GM19463 (cell line): Measurements from ENCODE around the gene MOB3B.
"Not testable (repeated sequence)": the region's sequence is repeated elsewhere in the genome, so short reads cannot be mapped to it uniquely, and the experiment has no call there.

ENCODE experiments used
- ATAC-seq: cut with Tn5 transposase; IDR thresholded peaks from one replicate; pipeline ENCODE4 v1.9.1; 2021; ENCODE audit warnings: mild to moderate bottlenecking, moderate library complexity; ENCODE audit not compliant: unreplicated experiment

MOB3B gene

DNA sequence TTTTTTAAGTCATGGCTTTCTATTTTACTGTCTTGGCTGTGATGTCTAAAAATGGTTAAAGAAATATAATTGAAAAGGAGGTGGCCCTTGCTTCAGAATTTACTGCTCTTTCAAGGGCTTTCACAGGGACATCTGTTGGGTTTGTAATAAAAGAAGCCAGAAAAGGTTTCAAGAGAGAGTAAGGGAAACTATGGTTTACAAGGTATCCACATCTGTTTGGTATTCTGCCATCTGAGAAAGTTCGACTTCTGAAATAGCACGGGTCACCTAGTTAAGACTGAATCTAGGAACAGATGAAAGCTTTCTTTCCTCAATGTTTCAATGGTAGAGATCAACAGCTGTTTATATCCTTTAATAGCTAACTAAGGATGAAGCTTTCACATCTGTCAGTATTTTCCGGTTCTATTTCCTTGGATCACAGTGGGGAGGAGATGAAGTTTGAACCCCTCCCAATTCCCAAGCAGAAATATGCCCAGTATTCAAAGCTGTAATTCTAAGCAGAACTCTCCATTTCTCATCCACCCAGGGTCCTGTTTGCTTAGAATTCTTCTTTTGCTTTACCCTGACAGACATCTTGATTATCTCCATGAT is 78.3 kb downstream of the MOB3B start:
- ATAC-seq: no peak

DNA sequence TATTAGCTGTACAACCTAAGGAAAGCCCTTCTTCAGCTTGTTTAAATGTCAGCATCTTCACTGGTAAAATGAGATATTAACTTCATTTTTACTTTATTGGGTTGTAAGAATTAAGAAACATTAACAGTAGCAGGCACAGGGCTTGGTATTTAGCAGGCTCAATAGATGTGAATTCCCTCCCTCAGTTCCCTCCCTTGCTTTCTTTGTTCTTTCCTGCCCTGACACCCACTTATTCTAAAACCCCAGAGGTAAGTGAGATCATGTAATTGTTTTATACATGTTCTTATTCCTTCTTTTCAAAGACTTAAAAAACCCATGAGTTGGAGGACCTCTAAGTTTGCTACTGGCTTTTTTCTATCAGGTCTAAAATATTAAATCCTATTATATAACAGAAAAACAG is 78.9 kb downstream of the MOB3B start:
- no peak for ATAC-seq

DNA sequence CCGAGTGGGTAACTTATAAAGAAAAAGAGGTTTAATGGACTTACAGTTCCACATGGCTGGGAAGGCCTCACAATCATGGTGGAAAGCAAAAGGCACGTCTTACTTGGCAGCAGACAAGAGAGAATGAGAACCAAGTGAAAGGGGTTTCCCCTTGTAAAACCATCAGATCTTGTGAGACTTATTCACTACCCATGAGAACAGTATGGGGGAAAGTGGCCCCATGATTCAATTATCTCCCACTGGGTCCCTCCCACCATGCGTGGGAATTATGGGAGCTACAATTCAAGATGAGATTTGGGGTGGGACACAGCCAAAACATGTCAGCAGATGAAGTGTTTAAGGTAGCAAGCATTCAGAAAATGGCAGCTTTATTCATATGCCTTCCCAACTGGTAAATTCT is 81.3 kb downstream of the MOB3B start:
- not testable (repeated sequence) for ATAC-seq

DNA sequence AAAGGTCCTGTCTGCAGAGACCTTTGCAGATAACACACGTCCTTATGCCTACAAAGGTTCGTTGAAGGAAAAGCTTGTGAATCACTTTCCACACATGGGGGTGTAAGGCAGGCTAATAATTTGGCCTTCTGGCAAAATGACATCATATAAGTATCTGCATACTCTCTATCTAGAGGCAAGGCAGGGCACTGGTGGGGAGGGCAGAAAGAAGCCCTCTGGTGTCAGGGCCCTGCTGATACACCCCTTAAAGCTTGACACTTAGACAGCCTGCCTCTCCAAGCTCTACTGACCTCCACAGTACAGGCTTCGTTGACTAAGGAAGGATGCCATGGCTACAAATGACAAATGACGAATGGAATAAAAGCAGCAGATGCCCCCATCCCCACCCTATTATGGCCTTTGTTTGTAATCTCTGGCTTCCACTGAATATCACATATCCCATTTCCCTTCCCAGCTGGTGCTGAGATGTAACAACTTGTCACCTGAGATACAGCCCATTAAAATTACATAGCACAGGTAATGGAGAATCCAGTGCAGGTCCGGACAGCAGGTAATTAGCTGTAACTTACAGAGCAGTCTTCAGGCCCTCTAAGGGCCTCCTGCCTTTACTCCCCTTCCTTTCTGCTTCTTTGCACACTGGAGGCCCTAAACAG is 82.5 kb downstream of the MOB3B start:
- ATAC-seq: no peak

DNA sequence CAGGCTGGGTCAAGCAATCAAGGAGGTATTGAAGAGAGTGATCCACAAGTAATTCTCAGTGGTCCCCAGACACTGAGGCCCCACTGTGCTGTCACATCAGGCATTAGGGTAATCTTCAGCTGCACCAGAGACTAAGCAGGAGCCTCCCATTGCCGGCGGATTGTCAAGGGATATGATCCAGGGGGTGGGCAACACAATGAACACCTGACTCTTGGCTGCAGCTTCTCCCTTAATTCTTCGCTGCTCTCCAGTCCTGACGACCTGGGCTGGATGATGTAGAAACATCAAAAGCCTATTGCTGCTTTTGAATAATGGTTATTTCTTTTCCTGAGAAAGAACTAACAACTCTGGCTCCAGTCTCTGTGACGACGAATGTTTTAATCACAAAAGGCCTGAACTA is 83.9 kb downstream of the MOB3B start:
- no peak for ATAC-seq

DNA sequence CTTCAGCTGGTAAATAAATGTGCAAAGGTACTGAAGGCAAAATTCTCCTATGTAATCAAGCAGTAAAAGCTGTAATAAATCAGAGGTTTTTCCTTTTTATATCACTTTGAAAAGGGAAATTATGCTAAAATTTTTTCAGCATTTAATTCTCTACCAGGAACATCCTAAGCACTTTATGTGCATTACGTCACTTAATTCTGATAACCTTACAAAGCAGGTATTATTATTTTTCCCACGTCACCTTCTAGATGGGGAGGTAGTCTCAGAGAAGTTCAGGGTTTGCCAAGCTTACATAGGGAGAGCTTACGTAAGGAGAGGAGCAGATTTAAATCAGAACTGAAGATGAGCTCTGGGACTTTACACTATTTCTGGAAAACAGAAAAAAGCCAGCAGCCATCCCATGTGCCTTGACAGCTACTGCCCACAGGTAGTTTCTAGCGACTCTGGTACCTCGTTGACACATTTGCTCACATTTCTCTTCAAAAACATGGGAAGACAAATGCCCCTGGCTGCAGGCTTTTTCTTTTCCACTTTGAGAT is 84.5 kb downstream of the MOB3B start:
- no peak for ATAC-seq

DNA sequence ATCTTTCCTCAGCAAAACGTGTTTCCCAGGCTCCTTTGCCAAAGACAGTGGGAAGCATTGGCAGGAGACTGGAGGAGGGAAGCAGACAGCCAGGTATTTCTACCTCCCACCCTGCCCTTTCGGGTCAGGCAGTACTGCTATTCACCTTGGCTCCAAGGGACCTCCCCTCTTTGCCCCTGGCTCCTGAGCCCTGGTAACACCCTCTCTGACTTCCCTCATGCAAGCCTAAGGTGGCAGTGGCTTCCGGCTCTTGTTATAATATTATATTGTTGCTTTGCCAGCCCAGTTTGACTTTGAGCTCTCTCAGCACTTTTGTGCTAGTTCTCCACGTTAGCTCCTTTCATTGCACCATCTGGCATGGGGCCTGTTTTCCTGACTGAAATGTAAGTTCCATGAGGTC is 87.2 kb downstream of the MOB3B start:
- no peak for ATAC-seq

DNA sequence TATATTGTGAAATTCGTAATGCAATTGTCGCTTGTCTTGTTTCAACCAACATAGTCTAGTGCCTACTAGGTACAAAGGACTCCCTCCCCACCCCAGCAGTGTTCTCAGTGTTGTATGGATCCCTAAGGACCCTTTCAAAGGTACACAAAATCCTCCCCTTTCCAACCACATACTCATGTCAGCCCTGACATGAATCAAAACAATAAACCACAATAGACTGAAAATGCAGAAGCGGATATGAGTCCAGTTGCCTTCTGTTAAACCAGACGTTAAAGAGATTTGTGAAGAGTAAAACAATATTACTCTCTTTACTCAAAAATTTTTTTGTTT is 87.9 kb downstream of the MOB3B start:
- peak; percentile 94 for ATAC-seq

DNA sequence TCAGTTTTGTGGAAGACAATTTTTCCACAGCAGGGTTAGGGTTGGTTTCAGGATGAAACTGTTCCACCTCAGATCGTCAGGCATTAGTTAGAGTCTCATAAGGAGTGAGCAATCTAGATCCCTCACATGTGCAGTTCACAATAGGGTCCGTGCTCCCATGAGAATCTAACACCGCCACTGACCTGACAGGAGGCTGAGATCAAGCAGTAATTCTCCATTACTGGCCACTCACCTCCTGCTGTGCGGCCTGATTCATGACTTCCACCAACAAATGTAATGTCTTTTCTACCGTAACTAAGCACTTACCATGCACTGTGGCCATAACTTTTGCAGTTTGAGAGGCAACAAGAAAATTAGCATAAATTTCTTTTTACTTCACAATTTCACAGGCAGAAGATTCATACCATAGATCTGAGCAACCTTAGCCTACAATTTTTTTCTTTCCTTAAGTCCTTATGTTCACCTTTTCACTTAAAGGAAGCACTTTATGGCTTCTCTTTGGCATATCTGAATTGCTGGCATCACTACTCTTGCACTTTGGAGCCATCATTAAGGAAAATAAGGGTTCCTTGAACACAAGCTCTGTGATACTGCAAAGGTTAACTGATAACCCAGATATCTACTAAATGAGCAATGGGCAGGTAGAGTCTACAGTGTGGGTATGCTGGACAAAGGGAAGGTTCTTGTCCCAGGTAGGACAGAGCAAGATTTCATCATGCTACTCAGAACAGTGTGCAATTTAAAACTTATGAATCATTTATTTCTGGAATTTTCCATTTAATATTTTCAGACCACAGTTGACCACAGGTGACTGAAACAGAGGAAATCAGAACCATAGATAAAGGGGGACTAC is 88.5 kb downstream of the MOB3B start:
- ATAC-seq: peak; percentile 29

DNA sequence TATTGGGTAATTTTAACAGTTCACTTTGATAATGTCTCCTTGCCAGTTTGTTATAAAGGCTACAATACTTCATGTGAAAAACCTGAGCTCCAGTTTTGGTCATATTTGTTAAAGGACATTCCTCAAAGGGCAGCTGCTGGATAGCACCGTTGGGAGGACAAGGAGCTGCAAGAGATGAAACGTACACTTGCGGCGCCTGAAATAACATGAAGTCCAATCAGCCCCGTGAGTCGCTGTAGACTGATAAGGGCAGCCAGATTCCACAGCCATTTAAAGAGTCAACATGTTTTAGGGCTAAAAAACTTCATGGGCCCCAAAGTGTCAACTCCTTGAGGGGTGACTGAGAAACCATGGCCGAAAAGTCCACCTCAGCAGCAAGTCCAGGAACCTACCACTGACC is 91.1 kb downstream of the MOB3B start:
- ATAC-seq: no peak

DNA sequence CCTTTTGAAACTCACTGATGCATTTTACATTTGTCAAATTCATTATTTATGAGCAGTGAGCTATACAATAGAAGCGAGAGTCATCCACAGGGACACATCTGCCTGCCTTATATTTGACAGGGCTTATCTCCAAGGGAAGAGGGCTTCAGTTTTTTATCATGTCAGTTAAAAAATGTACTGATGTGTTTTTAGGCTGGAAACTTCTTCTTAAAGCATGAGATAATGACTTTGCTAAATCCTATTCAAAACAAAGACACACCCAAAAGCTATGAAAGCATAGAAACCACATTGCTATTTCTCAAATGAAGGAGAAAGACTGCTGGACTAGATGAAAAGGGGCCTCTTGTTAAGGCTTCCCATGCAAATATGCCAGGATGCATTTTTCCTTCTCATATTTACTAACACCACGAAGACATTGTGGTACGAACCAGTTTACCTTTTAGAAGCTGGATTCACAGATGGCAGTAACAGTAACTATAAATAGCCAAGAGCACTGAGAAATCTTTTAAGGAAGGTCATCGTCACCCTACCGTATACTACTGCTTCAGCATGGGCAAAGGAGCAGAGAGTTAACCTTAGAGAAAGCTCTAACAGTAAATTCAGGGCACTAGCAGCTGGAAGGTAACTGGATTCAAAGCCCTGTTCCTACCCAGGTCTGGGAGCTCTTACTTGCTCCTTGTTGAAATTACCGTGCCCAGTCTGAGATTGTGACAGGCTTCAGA is 91.8 kb downstream of the MOB3B start:
- ATAC-seq: no peak

DNA sequence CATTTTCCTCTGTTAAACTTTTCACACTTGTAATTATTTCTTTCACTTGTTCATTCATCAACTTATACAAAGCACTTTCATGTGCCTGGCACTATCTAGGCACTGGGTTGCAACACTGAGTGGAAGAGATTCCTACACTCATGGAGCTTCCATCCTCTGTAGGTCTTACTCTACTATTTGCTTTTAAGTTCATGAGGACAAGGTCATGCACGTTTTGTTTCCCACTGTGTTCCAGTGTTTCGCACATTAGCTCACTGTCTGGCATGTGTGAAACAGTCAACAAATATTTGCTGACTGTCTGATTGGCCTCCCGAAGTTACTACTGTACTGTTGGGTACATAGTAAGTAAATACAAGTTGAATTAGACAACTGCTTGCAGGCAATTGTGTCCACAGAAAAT is 93.4 kb downstream of the MOB3B start:
- no peak for ATAC-seq

DNA sequence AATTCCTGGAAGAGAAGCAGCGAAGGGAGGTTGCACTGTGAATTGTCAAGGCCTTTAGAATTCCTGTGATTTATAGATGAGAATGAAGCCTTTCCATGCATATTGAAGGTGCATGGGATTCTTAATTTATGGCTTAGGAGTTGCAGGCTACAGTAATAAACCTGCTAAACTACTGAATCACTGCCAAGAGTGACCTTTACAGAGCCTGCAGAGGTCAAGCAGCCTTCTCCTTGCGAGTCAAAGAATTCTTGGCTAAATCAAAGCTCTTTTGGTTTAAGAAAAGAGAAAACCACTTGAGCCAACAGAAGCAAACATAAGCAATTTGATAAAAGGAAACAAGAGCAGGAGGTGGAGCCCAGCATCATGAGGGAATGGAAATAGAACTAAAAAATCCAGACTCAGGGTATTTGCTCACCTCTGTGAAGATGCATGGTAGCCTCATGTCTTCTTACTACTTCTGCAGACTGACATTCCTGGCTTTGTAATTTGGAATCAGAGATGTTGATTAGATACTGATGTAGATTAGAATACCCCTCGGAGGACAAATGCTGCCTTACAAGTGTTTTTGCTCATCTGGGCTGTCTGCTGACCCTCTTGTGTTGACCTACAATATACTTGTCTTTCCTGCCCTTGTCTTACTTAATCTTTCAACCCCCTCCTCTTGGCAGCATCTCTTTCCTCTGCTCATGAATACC is 95.8 kb downstream of the MOB3B start:
- ATAC-seq: no peak

DNA sequence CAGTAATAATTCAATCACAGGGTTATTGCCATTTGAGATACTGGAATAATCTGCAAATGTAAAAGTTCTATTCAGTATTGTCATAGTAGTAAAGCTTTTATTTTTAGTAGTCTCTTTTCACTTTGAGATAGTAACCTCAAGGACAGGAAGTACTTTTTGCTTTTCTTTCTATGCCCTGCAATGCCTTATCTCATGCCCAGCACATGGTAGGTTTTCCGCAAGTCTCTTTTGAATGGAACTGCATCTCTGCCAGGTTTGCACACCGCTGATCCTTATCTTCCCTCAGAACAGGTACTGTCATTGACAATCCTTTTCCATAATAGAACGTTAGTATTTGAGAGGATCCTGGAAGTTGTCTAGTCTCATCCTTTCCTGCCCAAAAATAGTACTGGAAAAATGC is 97.3 kb downstream of the MOB3B start:
- no peak for ATAC-seq

DNA sequence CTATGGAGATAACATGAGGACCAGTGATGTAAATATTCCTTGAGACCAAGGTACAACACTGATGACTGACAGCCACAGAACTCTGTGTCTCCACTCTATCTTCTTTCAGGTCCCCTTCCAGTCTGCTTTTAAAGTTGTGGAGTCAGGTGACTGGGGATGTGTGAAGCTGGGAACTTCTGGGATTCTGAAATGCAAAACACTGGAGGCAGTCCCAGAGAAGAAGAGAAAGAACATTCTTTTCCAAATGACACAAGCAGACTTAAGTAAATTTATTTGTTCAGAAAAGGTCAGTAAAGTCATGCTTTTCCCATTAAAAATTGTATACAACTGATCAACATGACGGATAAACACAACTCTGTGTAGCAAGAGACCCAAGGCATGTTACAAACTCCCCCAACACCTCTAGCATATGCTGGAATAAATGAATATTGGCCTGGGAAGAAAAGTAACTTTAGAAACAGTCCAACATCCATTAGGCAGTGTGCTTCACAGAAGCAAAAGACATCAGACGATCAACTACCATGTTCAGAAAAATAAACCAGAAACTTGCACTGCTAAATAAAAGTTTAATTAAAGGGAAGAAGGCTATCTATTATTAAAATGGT is 98.0 kb downstream of the MOB3B start:
- ATAC-seq: no peak

DNA sequence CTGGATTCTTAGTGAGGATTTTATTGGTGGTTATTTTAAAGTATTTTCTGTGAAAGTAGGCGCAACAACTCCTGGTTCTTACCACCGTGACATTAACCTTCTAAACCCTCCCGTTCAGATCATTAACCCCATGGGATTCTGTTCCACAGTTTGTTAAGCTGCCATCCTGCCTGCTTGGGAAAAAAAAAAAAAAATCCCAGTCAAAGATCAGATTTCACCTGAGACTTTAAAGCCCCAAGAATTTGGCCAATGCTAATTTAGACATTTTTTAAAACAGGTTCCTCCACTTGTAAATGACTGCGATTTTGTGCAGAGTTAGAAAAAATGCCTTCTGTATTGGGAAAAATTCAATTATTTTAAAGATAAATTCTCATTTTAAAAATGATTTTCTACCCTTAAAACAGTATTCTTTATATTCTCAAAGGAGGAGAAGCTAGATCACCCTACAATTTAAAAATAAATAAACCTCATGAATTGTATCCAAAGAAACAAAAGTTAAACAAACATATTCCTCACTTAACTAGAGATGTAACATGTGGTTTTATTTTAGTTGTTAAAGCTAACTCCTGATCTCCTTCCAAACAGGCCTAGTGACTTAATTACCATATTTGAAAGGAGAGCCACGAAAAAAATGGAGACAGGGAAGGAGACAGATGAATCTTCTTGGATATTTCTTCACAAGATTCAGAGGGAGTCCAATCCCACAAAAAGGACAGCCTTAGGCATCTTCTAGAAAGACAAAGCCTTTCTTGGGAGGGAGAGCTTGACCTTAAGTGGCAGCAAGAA is 98.7 kb downstream of the MOB3B start:
- ATAC-seq: no peak

DNA sequence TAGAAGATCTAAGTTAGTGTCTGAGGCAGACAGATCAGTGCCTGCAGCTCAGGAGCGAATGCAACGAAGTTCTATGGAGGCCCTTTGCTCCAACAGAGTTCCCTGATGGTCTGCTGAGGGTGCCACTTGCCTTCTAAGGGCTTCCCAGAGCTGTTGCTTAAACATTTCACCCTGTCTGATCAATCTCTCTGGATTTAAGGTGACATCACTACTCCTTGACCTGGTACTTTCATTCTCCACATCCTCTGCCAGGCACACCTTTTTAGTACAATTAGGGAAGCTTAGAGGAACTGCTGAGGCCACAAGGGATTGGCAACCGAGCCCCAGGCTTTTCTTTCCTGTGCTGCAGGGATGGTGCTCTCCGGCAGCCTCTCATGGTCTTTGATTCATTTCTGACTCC is 99.7 kb downstream of the MOB3B start:
- no peak for ATAC-seq

DNA sequence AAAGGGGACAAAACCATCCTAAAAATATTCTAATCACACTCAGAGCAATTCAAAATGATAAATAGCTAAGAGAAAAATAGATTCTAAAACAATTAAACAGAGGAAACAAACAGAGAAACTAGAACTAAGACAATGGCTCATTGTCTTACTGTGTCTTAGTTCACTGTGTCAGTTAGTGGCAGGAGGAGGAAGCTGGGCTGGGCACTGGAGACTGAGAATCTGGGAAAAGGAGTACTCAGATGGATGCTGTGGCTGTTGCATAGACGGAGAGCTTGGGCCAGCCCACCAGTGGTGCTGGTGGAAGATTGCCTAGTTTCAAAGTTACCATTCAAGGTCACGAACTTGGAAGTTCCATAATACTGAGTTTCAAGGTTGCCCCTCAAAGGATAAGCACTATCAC is 100.2 kb downstream of the MOB3B start:
- ATAC-seq: no peak

DNA sequence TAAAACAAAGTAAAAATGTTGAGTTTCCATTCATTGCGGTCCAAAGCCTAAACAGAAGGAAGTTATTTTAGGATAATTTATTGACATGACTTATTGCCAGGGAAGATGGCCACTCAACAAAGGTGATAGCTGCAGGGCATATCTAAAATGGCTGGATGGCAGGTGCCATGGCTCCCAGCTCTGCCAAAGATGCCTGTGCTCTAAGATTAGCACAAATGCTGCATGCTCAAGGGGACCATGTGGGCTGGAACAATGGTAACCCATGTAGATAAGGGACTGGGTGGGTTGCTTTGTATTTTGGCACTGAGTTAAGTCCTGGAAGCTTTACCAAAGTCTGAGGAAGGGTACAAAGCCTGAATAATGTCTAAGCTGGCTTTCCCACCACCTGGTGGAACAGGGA is 101.1 kb downstream of the MOB3B start:
- ATAC-seq: no peak

DNA sequence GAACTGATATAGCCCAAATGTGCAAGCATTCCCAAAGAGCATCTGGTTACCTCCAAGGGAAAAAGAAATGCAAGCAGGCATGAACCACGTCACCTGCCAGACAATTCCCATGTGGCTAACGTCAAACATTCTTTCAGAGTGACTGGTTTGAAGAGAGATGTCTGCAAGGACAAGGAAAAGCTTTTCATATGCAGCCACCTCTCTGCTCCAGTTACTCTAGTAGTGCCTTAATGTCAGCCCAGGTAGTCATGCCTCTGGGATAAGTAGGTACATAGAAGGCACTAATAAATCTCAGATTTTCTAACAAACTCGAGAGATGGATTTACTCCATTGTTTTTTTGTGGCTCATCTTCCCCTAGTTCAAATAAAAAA is 102.4 kb downstream of the MOB3B start:
- no peak for ATAC-seq
